Colon (tissue), 2 donors: ENCODE measurements around the gene PRR5L.
"Not testable (repeated sequence)": the region's sequence is repeated elsewhere in the genome, so short reads cannot be mapped to it uniquely, and the experiment has no call there.

ENCODE experiments used
- FAIRE-seq: peaks from 2 replicates; lab custom pipeline; 2012; peaks lifted over from hg19 to GRCh38; lab: Jason Lieb, UNC
- donor health status: control.
- donor health status: control.

The PRR5L gene

GRCh38 chr11:36281850-36282249, 14.2 kb upstream of the PRR5L start:
- FAIRE-seq, result no peak

DNA sequence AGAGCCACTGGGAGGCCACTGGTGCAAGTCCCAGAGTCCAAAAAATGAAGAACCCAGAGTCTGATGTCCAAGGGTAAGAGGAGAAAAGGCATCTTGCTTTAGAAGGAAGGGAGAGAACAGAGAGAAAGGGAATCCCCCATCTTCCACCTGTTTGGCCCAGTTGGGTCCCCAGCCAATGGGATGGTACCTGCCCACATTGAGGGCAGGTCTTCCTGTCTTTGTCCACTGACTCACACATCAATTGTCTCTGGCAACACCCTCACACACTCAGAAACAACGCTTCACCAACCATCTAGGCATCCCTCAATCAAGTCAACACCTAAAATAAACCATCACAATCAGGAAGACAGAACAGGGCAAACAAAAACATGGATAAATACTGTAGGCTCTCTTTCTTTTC, 13.2 kb upstream of the PRR5L start:
- no peak for FAIRE-seq

GRCh38 chr11:36288442-36289225, 7.5 kb upstream of the PRR5L start:
- FAIRE-seq, result no peak

- FAIRE-seq, result no peak
Observed at GRCh38 chr11:36289226-36289852, 6.7 kb upstream of the PRR5L start, which contains the start of gene COMMD9. Gene COMMD9, minus strand, starts transcription at chr11:36289424. Its CDS starts 12 bp downstream, at chr11:36289412.

DNA sequence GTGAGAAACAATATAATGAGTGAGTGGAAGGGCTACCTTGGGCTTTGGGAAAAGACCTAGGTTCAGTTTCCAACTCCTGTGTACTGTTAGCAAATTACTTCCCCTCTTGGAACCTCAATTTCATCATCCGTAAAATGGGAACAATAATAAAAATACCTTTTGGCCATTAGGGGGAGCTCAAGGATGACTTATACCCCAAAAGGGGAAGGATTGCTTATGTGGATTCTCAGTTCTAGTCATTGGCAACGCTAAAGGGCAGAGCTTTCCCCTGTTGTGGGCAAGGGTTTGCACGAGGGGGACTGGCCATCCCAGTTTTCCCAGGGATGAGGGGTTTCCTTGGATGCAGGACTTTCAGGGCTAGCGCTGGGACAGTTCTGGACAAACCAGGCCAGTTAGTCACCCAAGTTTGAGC, 3.8 kb upstream of the PRR5L start:
- no peak for FAIRE-seq

DNA sequence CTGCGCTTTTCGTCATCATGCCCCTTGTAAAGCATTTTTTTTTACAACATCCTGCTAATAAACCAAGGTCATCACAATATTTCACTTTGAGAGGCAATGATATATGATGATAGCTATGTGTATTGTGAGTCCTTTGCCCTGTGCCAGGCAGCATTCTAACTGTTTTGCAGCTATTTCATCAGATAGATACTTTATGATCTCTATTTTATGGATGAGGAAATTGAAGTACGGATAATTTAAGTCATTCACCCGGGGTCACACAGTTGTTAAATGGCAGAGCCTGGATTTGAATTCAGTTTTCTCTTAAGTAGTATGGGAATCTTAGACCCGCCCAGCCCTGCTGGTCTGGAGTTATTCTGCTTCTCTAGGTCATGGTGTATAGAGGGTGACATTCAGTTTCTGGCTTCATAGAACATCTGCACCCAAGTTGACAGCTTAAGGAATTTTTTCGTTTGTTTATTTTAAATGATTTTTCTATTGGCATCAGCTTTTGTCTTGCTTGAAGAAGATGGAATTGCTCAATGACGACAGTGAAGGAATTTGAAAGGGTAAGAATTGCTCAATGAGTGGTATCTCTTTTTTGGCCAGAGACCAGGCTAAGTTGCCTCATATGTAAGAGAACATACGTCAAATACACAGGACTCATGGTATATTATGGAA, 926 bp downstream of the PRR5L start:
- FAIRE-seq, result peak; percentile 73

DNA sequence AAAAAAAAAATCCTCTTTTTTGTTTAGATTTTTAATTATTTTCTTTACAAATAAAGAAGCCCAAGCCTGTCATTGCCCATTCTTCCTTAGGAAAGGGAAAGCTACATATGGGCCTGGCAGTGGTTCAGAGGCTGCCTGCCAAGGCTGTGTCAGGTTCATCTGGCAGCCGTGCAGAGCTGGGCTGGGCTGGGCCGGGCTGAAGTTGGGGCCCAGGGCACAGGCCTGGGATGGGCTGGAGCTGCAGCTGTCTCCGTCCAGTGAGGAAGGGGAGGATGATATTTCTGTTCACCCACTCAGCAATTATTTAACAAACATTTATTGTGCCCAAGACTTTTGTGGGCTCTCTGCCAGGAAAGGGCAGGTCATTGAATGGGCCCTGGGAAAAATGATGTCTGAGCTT, 4.6 kb downstream of the PRR5L start:
- no peak for FAIRE-seq

- FAIRE-seq, result no peak
Observed at GRCh38 chr11:36304351-36304750, 8.3 kb downstream of the PRR5L start.

DNA sequence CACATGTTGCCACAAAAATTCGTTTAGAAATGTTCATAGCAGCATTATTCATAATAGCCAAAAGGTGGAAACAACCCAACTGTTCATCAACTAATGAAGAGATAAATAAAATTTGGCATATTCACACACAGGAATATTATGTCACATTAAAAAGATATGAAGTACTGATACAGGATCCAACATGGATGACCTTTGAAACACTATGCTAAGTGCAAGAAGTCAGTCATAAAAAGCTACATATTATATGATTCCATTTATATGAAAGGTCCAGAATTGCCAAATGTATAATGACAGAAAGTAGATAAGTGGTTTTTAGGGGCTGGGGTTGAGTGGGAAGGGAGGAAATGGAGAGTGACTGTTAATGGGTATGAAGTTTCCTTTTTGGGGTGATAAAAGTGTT, 9.0 kb downstream of the PRR5L start:
- no peak for FAIRE-seq

GRCh38 chr11:36306888-36307287, 10.8 kb downstream of the PRR5L start:
- FAIRE-seq, result no peak

DNA sequence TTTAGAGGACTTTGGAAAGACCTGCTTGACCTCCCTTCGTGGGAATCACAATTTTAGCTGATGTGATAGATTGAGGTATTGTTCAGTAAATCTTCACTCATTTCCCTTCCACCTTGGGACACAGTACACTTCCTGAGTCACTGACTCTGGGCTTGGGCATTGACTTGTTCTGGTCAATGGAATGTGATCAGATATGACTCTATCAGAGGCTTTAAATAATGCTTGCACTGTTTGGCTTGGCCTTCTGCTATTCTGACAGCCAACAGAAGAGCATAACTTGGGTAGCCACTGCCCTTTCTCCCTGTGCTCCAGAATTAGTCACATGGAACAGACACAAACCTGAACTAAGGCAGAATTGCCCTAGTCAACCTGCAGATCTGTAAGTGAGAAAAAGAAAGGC, 12.5 kb downstream of the PRR5L start:
- FAIRE-seq, result no peak

DNA sequence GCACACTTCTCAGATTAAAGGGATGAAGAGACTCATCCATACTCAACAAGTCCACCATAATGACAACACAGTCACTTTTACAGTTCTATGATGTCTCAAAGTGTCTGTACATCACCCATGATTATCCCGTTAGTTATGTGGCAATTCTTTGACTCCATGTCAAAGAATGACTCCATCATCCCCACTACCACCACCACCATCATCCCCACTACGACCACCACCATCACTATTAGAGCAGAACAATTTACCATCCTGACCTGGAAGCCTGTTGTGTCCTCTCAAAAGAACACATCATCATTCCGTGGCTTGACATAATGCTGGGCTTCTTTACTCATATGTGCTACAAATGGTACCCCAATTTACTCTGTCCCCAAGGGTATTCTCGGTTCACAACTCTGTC, 13.7 kb downstream of the PRR5L start:
- FAIRE-seq, result no peak

- FAIRE-seq, result no peak
Observed at GRCh38 chr11:36311926-36312595, 16.0 kb downstream of the PRR5L start.

GRCh38 chr11:36312611-36313472, 16.8 kb downstream of the PRR5L start:
- no peak for FAIRE-seq

GRCh38 chr11:36313750-36314433, 17.8 kb downstream of the PRR5L start:
- no peak for FAIRE-seq

- no peak for FAIRE-seq
Observed at GRCh38 chr11:36314434-36314767, 18.3 kb downstream of the PRR5L start.

DNA sequence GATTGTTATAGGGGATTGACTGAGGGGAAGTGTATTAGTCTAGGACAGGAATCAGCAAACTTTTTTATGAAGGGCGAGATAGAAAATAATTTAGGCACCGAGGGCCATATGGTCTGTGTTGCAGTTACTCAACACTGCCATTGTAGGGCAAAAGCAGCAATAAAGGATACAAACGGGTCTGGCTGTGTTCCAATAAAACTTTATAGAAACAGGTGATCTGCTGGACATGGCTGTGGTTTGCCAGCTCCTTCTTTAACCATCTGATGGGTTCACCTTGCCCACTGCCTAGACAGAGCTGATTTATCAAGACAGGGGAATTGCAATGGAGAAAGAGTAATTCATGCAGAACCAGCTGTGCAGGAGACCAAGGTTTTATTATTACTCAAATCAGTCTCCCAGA, 20.0 kb downstream of the PRR5L start:
- no peak for FAIRE-seq

GRCh38 chr11:36317992-36318391, 21.9 kb downstream of the PRR5L start:
- FAIRE-seq, result peak; percentile 80

DNA sequence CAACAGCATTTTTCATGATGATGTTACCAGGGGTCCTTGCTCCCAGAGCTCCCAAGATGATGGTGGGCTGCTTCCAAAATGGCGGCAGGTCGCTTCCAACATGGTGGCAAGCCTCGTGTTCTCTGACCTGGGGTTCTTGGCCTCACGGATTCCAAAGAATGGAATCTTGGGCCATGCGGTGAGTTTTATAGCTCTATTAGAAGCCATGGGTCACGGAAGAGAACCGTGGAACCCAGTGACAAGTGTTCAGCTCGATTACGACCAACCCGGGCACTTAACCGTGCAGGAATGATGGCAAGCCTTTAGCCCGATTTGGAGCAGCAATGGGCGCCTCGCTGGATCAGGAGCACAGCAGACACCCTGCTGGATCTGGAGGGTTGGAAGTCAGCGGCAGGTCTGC, 28.9 kb downstream of the PRR5L start:
- not testable (repeated sequence) for FAIRE-seq

- FAIRE-seq, result not testable (repeated sequence)
Observed at GRCh38 chr11:36325403-36325802, 29.3 kb downstream of the PRR5L start.
